H1 (cell line): ENCODE results near the gene CNIH3.

Source experiments
- CTCF ChIP-seq, 3 experiments: IDR thresholded peaks; 1 replicate in 2 of 3; 2 replicates in 1 of 3; pipeline versions ENCODE4 v1.5.1 to v1.6.1; 2011; ENCODE audit warnings: low read length in 3 of 3, mild to moderate bottlenecking in 3 of 3, inconsistent platforms in 2 of 3, low read depth in 1 of 3, moderate library complexity in 1 of 3; ENCODE audit not compliant: insufficient read depth in 1 of 3; ENCODE audit errors: control extremely low read depth in 1 of 3
- EP300 ChIP-seq, 2 experiments: IDR thresholded peaks; 1 replicate in 1 of 2; 2 replicates in 1 of 2; pipeline ENCODE4 v1.6.1; 2011 to 2012; ENCODE audit warnings: low read depth in 2 of 2, low read length in 2 of 2, mild to moderate bottlenecking in 2 of 2, borderline replicate concordance in 1 of 2, inconsistent platforms in 1 of 2, moderate library complexity in 1 of 2
- EZH2 ChIP-seq: fragments of 200-600 bp; sonication (generic); IDR thresholded peaks from 2 replicates; pipeline ENCODE4 v1.7.1; 2012; ENCODE audit warnings: low read depth, mild to moderate bottlenecking, moderate library complexity, low read length, inconsistent platforms; ENCODE audit not compliant: severe bottlenecking
- POLR2A ChIP-seq, 2 experiments: IDR thresholded peaks; 1 replicate in 1 of 2; 2 replicates in 1 of 2; pipeline ENCODE4 v1.6.1; 2011; ENCODE audit warnings: low read depth in 2 of 2, low read length in 2 of 2, mild to moderate bottlenecking in 2 of 2; ENCODE audit errors: control extremely low read depth in 1 of 2
- RAD21 ChIP-seq, 2 experiments: IDR thresholded peaks in 1 of 2; conservative IDR thresholded peaks in 1 of 2; 2 replicates each; pipeline ENCODE4 v1.6.1; 2011; ENCODE audit warnings: low read depth in 2 of 2, low read length in 2 of 2, improper control_type of control experiment in 1 of 2, inconsistent platforms in 1 of 2, mild to moderate bottlenecking in 1 of 2, moderate library complexity in 1 of 2

GRCh38 chr1:224766266-224766665 is 150.1 kb downstream of the CNIH3 start:
- TF ChIP-seq CTCF (IDR thresholded peaks at IDR 0.05; ENCODE audit: control extremely low read depth in 1 of 3, insufficient read depth in 1 of 3, low read depth in 1 of 3, low read length in 3 of 3) (no peak), EZH2 (no peak), RAD21 (IDR thresholded peaks at IDR 0.05 in 1 of 2, conservative IDR thresholded peaks at IDR 0.05 in 1 of 2; ENCODE audit: low read depth in 2 of 2, low read length in 2 of 2) (no peak), POLR2A (IDR thresholded peaks at IDR 0.05; ENCODE audit: control extremely low read depth in 1 of 2, low read depth in 2 of 2, low read length in 2 of 2) (no peak), EP300 (IDR thresholded peaks at IDR 0.05; ENCODE audit: borderline replicate concordance in 1 of 2, low read depth in 2 of 2, low read length in 2 of 2) (no peak)
